CD4-positive, alpha-beta T cell treated with Interleukin-21 for 1 hour (primary cell): ENCODE results near the gene BLID.

Experiments used
- DNase-seq: peaks from one replicate; pipeline ENCODE4 v3.0.0-alpha.2; 2020

The BLID gene

DNA sequence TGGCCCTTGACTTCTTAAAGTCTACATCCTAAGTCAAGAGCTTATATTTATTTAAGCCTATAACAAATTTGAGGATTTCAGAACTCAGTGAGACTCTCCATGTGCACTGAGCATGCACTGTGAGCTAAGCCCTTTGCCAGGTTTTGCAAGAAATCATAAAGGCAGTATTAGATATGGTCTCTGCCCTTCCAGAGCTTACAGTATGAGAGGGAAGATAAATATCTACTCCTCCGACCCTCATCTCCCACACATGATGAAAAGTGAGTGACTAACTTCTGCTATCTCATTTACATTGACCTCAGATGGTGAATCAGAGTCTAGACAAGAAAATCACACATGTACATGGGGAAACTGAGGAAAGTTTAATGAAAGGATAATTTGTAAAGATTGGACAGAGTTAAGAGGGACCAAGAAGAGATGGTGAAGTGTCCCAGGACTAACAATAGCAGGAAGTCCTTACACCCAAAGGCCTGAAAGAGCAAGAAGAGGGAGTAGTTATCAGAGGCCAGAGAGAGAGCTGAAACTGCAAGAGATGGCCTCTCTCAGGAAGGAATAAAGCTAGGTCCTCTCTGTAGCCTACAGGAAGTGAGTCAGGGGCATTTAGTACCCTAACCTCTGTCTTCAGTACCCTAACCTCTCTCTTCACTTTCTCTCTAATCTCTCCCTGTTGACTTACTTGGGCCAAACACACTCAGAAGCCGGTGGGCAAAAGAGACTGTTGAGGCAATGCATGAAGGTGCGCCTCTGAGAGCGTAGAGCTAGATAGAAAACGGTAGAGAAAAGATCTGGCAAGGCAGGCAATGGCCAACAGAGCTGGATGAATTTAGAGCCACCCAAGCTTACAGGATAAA, 23.0 kb upstream of the BLID start:
- no peak for DNase-seq

DNA sequence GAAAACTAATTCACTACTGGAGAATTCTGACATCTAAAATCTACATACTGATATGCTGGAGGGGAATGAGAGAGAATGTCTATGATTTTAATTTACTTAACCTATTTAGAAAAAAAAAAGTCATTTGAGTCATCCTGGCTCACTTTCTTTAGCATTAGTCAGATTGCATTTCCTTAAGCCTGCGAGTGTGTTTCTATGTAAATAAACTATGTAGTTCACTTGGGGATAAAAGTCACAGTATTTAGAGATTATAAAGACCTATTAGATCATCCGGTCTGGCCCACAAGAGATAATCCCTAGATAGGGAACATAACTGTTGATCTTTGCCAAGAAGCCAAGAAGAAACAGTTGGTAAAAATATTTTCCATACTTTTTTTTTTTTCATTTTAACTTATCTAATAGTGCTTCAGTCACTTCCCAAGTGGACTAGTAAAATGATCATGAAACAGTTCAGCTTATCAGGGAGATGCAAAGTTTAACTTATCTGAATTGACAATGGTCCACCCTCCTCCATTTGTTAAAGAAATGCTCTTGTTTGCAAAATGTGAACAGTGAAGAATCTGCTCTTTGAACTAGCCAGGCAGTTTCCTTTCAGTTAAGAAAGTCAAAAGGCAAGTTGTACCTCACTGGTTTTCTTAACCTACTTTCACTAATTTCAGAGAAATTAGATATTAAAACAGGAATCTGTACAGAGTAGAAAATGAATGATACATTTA, 21.2 kb upstream of the BLID start:
- no peak for DNase-seq

DNA sequence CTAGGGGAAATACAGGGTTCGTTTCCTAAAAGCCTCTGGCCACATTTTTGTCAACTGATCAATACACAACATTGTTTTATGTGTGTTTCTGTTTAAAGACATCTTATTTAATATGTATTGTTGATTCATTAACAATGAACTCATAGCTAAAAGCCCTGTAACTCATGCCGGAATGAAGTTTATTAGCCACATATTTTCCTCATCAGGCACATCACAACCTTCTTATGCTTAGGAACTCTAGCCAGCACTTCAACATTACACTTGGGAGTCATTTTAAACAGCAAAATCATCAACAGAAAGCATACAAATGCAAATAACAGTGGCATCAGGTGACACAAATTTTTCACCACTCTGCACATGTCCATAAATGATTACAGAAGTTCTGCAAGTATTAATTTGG, 15.1 kb upstream of the BLID start:
- DNase-seq, result no peak

DNA sequence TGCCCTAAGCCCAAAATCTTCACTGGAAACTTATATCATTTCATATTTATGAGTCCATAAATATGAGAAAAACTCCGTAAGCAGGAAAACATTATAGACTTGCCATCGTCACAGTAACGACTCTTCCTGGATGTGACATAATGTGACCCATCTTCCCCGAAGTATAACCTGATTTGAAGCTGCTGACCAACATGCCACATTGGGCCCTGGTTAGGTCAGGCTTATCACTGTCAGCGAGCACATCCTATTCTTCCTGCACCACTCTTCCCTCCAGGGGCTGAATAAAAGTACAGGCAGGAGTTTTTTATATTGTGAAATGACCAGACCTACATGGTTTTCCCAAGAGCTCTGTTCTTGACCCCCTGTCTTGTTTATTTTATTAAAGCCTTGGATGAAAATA, 12.1 kb upstream of the BLID start:
- no peak for DNase-seq

DNA sequence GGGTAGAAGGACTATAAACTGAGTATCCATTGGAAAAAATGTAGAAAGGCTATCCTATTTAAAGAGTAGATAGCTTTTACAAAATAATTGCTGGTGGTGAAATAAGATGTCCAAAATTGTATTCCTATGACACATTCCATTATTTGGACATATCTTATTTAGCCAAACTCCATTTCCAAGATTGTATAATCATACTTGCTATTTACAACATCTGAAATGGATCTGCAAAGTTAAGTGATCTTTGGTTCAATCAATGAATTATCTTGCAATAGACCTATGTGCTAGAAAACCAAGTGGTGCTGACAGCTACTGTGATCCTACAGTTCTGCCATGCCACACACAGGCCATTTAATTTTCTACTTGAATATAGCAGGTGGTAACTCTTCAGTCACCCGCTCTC, 11.0 kb upstream of the BLID start:
- no peak for DNase-seq

DNA sequence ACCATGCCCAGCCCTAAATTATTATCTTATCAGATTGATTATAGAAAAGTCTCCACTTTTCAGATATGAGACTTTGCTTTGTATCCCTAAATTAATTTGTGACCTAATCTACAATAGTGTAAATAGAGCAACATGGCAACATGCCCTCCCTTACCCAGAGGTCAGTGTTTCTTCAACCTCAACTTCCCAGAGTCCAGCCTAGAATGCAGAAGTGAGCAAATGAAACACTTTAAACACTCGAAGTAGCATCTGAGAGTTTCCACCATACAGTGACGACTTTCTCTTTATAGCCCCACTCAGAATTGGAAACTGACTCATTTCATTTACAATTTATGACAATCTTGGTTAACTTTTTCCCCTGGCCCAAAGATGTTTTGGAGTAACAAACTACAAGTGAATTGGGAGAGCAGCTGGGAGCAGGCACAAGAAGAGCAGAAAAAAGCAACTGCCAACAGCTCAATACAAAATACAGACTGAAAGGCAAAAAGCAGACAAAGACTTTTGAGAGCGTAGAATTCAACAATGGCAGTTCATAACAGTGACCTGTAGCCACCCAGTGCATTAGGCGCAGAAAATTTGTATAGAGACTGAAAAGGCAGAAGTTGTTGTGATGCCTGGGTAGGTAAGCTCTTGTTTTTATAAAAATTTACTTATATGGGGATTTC, 10.1 kb upstream of the BLID start:
- DNase-seq, result no peak

DNA sequence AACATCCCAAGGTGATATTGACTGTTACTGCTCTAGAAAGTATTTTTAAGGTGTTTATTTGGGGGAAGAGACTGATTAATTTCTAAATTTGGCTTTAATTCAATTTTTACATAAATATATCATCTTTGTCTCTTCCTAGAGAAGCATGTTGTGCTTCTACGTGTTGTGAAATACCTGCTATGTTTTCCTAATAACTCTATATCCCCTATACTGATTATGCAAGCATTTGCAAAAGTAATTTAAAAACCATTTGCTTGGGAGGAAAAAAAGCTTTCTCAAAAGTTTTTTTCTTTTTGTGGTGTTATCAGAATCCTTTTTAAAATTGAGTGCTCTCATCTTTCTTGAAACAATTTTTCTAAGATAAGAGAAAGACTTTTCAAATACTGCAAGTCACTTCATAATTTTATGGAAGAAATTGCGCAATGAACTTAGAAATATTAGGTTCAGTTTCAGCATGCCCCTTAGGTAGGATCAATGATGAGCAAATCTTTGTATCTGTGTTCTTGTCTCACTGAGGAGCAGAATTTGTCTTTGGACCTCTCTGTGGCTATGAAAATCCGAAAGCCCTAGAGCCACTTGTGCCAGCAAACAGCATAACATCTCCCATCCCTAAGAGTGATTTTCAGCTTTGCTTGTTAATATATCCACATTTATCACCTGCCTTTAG, 7.4 kb upstream of the BLID start:
- no peak for DNase-seq

DNA sequence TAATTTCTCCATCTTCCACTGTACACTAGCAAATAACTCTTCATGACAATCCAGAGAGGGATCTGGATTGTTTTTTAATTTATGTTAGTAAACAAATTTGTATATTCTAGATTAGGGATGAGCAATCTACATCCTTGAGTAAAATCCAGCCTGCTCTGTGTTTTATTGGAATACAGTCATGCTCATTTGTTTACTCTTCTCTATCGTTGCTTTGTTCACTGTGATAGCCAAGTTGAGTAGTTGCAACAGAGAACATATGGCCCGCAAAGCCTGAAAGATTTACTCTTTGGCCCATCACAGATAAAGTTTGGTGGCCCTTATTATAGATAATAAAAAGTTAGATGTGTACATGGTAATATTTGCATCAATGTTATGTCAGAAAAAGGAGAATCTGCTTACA, 6.2 kb upstream of the BLID start:
- no peak for DNase-seq

DNA sequence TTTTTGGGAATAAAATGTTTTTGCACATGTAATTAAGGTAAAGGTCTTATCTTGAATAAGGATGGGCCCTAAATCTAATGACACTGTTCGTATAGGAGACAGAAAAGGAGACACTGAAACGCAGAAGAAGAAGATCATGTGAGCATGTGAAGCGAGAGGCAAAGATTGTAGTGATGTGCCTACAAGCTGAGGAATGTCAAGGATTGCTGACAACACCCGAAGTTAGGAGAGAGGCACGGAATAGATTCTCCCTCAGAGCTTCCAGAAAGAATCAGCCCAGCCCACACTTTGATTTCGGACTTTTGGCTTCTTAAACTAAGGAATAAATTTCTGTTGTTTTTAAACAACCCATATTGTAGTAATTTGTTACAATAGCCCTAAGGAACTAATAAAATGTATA, 4.1 kb upstream of the BLID start:
- no peak for DNase-seq

DNA sequence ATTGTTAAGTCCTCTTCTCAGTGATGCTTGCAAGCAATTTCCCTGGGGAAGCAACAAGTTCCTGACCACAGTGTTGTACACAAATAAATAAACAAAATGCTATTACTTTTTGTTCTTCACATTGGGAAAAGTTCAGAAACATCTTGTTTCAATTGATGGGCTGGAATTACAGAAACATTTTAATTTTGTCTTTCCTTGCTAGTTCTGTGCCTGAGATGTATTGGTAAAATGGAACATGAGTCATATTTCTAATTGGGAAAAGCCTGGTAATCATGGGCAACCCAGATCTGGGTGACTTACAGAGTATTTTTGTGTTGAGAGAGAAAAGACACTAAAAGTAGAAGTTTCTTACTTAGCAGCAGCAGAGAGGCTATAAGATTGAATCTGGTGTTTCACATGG, 576 bp upstream of the BLID start:
- DNase-seq, result no peak

DNA sequence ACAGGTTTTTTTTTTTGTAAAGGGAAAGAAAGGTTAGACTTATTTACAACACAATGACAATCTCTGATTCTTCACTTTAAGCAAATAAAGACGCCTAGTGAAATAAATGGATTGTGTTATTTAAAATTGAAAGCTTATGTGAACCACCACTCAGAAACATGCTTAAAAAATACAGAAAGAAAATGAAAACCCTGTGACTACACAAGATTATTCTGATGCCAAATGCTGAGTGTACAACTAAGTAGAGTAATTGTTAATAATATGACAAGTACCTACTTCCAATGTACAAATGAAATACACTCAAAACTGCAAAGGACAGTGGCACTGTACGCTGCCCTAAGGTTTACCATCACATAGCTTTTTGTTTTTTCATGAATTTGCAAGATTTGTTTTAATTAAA, 1.0 kb downstream of the BLID start:
- no peak for DNase-seq

DNA sequence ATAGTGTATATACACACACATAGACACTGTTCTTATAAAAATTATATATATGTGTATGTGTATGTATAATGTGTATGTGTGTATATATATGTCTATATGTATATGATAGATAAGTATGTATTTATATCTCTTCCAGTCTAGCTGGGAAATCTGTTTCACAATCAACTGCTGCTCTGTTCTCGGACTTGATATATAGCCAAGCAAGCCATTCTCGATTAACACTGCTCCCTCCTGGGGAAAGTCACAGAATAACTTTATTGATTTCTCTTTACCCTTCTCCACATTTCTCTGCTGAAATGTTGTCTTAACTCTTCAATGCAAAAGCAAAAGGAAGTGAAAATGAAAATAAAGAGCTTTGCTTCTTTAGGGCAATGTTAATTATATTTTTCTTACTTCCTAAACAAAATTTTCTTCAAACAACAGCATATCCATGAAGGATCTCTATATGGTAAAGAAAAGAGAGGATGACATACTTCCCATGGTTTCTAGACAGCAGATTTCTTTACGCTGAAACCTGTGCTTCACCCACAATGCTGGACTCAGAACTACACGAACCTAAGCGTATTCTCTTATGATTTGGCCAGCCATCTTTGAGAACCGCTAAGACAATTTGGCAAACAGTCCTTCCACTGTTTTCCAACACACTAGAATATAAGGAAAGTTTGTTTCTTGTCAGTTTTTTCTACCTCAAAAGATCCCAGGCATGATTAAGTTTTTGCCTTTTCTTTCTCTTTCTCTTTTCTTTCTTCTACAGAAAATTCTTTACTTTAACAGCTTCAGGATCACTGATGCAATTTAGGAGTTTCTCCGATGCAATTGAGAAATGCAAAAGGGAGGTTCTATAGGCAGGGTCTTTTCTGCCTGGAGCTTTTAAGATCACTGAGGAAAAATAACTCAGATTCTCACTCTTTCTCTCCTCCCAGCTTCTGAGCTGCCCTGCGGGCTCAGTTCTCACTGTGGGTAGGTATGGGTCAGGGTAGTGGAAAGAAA, 1.9 kb downstream of the BLID start:
- no peak for DNase-seq

DNA sequence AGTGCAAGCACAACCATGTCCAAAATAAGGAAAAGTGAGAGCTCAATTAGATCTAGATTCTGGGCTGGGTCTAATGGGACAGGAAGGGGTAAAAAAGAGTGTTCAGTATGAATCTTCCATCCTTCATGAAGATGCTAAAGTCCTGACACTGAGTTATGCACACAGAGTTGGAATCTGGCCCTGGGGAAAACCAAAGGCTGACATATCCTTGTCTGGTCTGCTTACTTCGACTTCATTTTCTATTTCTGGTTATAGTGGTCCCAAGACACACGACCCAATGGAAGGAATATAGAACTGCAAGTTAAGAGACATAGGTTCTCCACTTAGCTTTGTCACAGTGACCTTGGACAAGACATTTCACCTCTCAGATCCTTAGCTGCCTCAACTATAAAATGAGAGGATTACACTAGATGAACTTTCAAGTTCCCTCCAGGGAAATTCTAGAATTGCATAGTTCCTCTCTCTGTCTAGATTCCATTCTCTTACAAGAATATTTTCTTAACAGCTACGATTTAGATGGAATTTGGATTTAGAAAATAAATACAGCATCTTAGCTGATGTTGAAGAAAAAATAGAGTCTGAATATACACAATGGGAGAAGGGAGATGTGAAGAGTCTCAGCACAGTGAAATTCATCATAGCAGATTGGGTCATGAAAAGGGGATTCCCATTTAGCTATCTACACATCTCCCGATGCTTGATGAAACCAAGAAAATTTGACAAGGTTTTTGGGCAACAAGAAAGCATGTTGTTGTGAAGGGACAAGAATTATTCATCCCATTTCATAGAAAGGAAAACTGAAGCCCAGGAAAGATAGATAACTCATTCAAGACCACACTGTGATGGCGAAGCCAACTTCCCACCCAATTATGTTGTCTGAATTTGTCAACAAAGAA, 3.3 kb downstream of the BLID start:
- no peak for DNase-seq

DNA sequence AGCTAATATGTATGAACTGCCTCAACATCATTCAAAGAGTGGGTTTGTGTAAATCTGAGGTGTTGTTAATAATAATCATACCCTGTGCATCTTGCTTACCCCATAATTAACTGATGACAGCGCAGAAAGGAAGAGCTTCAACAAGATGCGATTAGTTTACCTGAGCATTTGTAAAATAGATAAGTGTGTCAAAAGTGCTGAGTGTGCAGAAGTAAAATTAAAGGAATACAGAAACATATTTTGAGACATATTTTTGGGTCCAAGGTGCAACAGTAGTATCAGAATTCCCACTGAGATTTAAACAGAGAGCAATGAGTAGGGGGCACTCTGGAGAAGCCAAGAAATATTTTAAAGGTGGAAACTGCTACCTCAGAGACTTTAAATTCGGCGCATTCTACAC, 6.1 kb downstream of the BLID start:
- DNase-seq, result no peak

DNA sequence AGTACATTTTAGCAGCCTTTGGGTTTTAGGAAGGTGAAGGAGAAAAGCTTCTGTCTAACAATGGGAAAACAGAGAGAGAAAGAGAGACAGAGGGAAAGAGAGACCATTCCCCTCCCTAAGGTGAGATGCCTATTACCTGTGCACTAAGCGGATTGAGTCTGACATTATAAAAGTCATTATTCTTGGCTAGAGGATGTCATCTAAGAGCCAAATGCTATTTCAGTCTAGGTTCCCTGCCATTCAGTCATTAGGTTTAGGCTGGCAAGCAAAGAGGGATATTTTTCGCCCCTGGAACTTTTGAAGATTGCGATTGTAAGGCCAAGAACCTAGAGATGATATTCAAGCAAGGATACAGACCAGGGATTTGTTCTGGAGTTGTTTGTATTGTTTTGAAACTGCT, 7.2 kb downstream of the BLID start:
- no peak for DNase-seq

DNA sequence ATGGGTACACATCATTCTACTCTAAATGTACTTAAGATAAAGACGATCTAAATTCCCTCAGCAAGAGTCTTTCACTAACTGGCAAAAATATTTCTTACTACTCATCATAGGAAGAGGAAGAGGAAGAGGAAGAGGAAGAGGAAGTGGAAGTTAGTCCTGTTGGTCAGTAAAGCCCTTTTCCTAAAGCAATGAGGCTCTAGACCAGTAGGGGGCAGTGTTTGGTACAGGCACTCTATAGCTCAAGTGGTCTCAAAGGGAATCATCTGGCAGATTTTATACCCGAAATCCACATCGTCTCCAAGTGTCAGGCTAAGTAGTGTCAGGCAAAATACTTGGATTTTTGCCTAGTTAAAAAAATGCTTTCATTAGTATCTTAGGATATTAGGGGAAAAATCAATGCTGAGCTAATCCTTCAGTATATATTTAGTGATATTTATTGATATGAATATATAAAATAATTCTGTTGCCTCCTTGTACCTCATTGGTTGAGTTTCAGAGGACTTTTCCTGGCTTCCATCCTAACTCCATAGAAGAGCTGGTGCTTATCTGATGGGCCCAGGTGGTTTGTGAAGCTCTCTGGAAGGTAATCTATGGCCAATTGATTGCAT, 7.7 kb downstream of the BLID start:
- DNase-seq, result no peak

DNA sequence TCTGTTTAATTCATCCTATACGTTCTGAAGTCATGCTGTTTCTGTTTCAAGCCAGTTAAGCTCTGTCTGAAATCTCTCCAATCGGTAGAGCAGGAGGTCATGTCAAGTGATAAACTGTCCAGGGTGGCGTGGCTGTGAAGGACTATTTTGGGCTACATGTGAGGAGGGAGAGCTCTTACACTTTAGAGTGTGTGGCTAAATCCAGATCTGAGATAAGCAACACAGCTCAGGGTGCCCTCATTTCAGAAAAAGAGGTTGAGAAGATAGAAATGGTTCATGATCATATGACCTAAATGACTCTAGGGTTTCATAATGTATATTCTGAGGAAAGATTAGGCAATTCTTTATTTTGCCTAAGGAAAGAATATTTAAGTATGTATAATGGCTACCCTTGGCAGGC, 8.4 kb downstream of the BLID start:
- no peak for DNase-seq

DNA sequence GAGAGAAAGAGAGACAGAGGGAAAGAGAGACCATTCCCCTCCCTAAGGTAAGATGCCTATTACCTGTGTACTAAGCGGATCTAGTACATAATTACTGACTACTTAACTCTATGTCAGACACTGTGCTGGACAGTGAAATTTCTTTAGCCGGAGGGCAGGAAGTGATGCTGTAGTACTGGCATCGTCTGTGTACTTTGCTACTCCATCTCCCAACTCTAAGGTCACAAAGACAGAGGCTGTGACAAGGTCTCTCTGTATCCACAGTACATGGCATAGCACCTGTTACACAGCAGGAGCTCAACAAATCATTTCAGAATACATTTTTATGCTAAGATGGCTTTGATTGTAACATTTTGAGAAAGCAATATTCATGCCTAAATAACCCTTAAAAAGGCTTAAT, 9.0 kb downstream of the BLID start:
- no peak for DNase-seq

DNA sequence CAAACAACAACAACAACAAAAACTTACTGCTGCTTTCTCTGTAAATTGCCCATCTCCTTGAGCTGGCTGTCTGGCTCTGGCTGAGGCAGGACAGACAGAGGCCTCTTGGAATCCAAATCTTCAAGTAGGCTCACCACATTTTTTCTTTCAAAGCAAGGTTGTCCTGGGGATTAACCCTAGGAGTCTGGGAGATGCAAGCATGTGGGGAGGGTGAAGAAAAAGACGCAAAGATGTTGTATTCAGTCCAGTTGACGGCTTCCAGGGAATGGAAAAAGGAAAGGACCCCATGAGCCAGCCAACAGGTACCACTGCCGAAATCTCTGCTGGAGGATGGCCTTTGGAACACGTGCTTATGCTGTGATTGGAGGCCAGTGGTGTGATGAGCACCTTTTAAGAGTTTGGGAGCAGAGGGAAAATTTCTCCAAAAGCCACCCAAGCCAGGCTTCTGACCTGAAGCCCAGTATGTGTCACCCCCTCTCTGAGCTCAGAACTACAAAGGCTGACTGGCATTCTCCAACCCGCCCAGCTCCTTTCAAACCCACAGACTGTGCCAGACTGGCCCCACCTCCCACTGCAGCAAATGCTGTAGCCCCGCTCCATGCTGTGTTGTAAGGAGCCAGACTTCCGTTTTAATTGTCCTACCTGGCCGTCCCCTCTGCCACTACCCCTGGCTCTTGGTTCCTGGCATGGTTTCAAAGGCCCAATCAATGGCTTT, 10.8 kb downstream of the BLID start:
- DNase-seq, result no peak

DNA sequence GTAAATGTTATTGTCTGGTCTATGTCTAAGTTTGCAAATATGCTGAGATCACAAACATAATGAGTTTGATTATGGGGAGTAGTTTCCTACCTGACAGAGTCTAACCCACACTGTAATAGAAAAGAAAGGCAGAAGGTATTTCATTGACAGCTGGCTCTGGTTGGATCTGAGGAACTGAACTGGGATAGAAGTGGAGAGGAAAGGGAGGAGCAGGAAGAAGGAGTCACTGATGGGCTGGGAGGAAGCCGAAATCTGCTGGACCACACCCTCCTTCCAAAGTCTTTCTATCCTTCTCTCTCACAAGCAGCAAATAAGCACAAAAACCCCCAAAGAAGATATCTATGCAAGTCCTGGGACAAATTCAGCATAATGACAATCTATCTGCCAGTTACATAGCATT, 11.7 kb downstream of the BLID start:
- DNase-seq, result no peak
